GM13977 (cell line): ENCODE data around the gene TSSC4.

ENCODE experiments used
- DNase-seq: peaks from one replicate; pipeline ENCODE4 v3.0.0; 2012; ENCODE audit warnings: low spot score
- CTCF ChIP-seq: IDR thresholded peaks from 2 replicates; pipeline ENCODE4 v1.5.1; 2012; ENCODE audit warnings: mild to moderate bottlenecking, control low read depth; ENCODE audit not compliant: insufficient read depth; ENCODE audit errors: extremely low read depth, missing control alignments
- in situ Hi-C: fragments of 300-500 bp; cut with MboI; formaldehyde crosslinking; loops from one replicate; pipeline ENCODE4 v1.12.0; 2022; ENCODE audit warnings: low sequenced_read_pairs, low pct_unique_long_range_greater_than_20kb, mixed read lengths, inconsistent platforms; ENCODE audit not compliant: unreplicated experiment

The TSSC4 gene

GRCh38 chr11:2423157-2424025, 22.8 kb downstream of the TSSC4 start:
- no peak for DNase-seq
- no peak for TF ChIP-seq CTCF
- in situ Hi-C loops: loop anchor here (10.0 to 25.0 kb wide), 2 partner anchors 236 to 471 kb away; no protein-coding TSS in a partner anchor

- DNase-seq: no peak
- in situ Hi-C loops: loop anchor here (5.0 to 25.0 kb wide), 3 partner anchors 107 to 470 kb away; no protein-coding TSS in a partner anchor
- no peak for TF ChIP-seq CTCF
These were observed 24.4 kb downstream of the TSSC4 start for GRCh38 chr11:2424811-2425495.

GRCh38 chr11:2425506-2425905, 25.0 kb downstream of the TSSC4 start:
- no peak for DNase-seq
- TF ChIP-seq CTCF: no peak
- in situ Hi-C loops: loop anchor here (5.0 to 10.0 kb wide), 2 partner anchors 107 to 469 kb away; no protein-coding TSS in a partner anchor

GRCh38 chr11:2426221-2426620, 25.7 kb downstream of the TSSC4 start:
- in situ Hi-C loops: loop anchor here (5.0 to 10.0 kb wide), 2 partner anchors 106 to 469 kb away; no protein-coding TSS in a partner anchor
- no peak for DNase-seq
- TF ChIP-seq CTCF: no peak

- TF ChIP-seq CTCF: no peak
- in situ Hi-C loops: loop anchor here (5.0 to 10.0 kb wide), 2 partner anchors 105 to 468 kb away; no protein-coding TSS in a partner anchor
- no peak for DNase-seq
These were observed 26.4 kb downstream of the TSSC4 start for GRCh38 chr11:2426826-2427521.

- DNase-seq: no peak
- no peak for TF ChIP-seq CTCF
- in situ Hi-C loops: loop anchor here (5.0 to 10.0 kb wide), 2 partner anchors 104 to 467 kb away; no protein-coding TSS in a partner anchor
These were observed 27.3 kb downstream of the TSSC4 start for GRCh38 chr11:2427721-2428321.
